Brain microvascular endothelial cell (primary cell): Measurements from ENCODE around the gene TIGD6.
A peak's percentile ranks its signal among the peaks of the same experiment; 100 is the strongest.

ENCODE experiments used
- DNase-seq: peaks from one replicate; pipeline ENCODE4 v3.0.0-alpha.2; 2020
- H3K27ac ChIP-seq: fragments of 250-450 bp; sonication (Bioruptor Pico); 2 replicates; pipeline ENCODE4 v1.5.1; 2020; ENCODE audit warnings: mild to moderate bottlenecking, moderate library complexity
- H3K27me3 ChIP-seq: fragments of 250-450 bp; sonication (Bioruptor Pico); replicated peaks from 2 replicates; pipeline ENCODE4 v1.5.1; 2020; ENCODE audit warnings: mild to moderate bottlenecking
- H3K36me3 ChIP-seq: fragments of 250-450 bp; sonication (Bioruptor Pico); replicated peaks from 2 replicates; pipeline ENCODE4 v1.5.1; 2020; ENCODE audit warnings: mild to moderate bottlenecking
- H3K4me3 ChIP-seq: 2 replicates; pipeline ENCODE4 v1.5.1; 2011; ENCODE audit warnings: low read depth, mild to moderate bottlenecking, control low read depth, low read length, moderate library complexity
- CTCF ChIP-seq: IDR thresholded peaks from 2 replicates; pipeline ENCODE4 v1.5.1; 2011; ENCODE audit warnings: low read depth, mild to moderate bottlenecking, moderate library complexity, low read length, control low read depth, inconsistent platforms; ENCODE audit errors: missing control alignments
- in situ Hi-C: cut with HindIII; loops from 2 replicates; pipeline ENCODE4 v1.10.0; 2017; ENCODE audit warnings: low sequenced_read_pairs, low pct_ligation_motif_present

TIGD6 gene

GRCh38 chr5:150000256-150000989, at the start of gene TIGD6, which contains the start of gene HMGXB3:
TIGD6 (minus strand) TSS chr5:150000654; CDS start chr5:149996348, 4,306 bp downstream.
HMGXB3 (plus strand) TSS chr5:150000739; CDS start chr5:150004853, 4,114 bp downstream.
- in situ Hi-C loops: no loop called here
- Histone ChIP-seq H3K27ac (peak within 1 kb of the TSS; percentile 87), H3K36me3 (peaks cover 6% of the 10 kb centered on the region), H3K4me3 (peak within 1 kb of the TSS; percentile 92), H3K27me3 (no peaks in the 10 kb centered on the region)
- peak; percentile 91 for DNase-seq
- no peak for TF ChIP-seq CTCF

DNA sequence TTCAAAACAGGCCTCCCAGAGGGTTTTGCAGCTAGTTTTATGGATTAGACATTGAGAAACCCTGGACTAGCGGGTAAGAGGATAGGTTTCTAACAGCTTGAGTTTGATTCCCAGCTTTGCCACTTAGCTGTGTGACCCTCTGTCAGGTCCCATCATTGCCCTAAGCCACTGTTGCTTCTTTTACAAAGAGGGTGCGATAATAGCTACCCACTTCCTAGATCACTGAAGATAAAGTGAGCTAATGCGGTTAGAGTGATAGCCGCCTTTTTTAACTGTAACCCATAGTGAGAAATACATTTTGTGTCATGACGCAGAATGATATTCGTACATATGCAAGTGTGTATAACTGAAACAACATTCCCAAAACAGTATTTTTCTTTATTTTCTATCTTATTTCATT, 45.6 kb upstream of the TIGD6 start:
- Histone ChIP-seq H3K27me3 (no peaks in the 10 kb centered on the region), H3K27ac (no peak overlapping the region), H3K36me3 (peaks cover 69% of the 10 kb centered on the region), H3K4me3 (no peak overlapping the region)
- in situ Hi-C loops: no loop called here
- TF ChIP-seq CTCF: no peak
- DNase-seq: no peak

DNA sequence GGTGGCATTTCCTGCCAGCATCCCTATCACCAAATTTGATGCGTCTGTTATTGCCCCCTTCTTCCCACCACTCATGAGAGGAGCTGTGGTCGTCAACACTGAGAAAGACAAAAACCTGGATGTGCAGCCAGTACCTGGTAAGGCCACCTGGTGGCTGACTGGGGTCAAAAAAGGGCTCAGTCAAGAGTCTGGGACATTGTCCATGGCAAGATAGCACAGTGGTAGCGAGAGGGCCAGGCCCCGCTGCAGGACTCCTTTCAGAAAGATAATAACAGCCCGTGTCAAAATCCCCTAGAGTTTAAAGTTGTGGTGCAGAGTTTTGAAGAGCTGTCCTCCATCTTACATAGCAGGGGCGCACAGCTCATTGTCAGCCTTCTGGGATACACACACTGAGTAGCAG, 45.1 kb upstream of the TIGD6 start:
- Histone ChIP-seq H3K4me3 (no peak overlapping the region), H3K27me3 (no peaks in the 10 kb centered on the region), H3K27ac (no peak overlapping the region), H3K36me3 (peaks cover 69% of the 10 kb centered on the region)
- no peak for DNase-seq
- TF ChIP-seq CTCF: peak; percentile 6
- in situ Hi-C loops: no loop called here

DNA sequence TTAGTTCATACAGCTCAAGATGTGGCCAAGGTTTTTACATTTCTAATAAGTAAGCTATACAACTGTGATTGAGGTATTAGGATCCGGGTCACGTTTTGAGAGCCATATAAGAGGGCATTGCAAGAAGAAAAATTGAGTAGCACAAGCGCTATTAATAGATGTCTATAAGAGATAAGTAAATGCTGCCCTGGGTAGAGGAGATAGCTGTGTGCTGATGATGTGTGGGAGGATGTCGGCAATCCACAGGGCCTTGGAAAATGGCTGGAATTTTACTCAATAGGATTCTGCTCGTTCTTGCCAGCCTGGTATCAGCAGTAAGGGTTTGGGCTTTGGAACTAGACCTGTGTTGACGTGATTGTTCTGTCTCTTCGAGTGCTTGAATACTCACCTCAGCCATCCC, 44.3 kb upstream of the TIGD6 start:
- TF ChIP-seq CTCF: no peak
- in situ Hi-C loops: no loop called here
- Histone ChIP-seq H3K36me3 (peaks cover 62% of the 10 kb centered on the region), H3K27me3 (no peaks in the 10 kb centered on the region), H3K4me3 (no peak overlapping the region), H3K27ac (peak overlapping the region; percentile 47)
- peak; percentile 33 for DNase-seq

DNA sequence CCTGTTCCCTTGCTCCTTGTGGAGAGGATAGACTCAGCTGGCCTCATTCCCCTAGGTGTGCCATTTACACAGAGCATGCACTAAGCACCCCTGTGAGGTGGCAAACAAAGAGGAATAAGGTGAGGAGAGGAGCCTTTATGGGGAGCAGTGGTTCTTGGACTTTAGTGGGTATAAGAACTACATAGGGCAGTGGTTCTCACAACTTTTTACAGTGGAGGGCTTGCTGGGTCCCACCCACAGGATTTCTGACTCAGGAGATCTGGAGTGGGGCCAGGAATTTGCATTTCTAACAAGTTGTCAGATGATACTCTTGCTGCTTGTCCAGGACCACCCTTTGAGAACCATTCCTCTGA, 43.9 kb upstream of the TIGD6 start:
- peak; percentile 84 for DNase-seq
- in situ Hi-C loops: no loop called here
- peak overlapping the region; percentile 47 for H3K27ac ChIP-seq
- H3K27me3 ChIP-seq: no peaks in the 10 kb centered on the region
- TF ChIP-seq CTCF: no peak
- H3K4me3 ChIP-seq: no peak overlapping the region
- H3K36me3 ChIP-seq: peaks cover 62% of the 10 kb centered on the region
